BE2C (cell line): ENCODE results near the gene SYNGR3.
"Not testable (repeated sequence)": the region's sequence is repeated elsewhere in the genome, so short reads cannot be mapped to it uniquely, and the experiment has no call there.

Source experiments
- DNase-seq: peaks from one replicate; pipeline ENCODE4 v3.0.0-alpha.2; 2020
- H3K27me3 ChIP-seq: fragments of 250-450 bp; sonication (Bioruptor Pico); 2 replicates; pipeline ENCODE4 v1.5.1; 2020; ENCODE audit warnings: mild to moderate bottlenecking
- H3K36me3 ChIP-seq: fragments of 250-450 bp; sonication (Bioruptor Pico); 2 replicates; pipeline ENCODE4 v1.5.1; 2020; ENCODE audit warnings: mild to moderate bottlenecking
- H3K4me1 ChIP-seq: fragments of 250-450 bp; sonication (Bioruptor Pico); 2 replicates; pipeline ENCODE4 v1.5.1; 2020
- H3K4me3 ChIP-seq: 2 replicates; pipeline ENCODE4 v1.5.1; 2011; ENCODE audit warnings: low read depth, low read length
- H3K9me3 ChIP-seq: fragments of 250-450 bp; sonication (Bioruptor Pico); 2 replicates; pipeline ENCODE4 v1.5.1; 2020
- TF ChIP-seq, protein P1 (sequence below): IDR thresholded peaks from 2 replicates; pipeline ENCODE4 v1.5.1; 2012; ENCODE audit warnings: mild to moderate bottlenecking, low read depth, low read length

The SYNGR3 gene

DNA sequence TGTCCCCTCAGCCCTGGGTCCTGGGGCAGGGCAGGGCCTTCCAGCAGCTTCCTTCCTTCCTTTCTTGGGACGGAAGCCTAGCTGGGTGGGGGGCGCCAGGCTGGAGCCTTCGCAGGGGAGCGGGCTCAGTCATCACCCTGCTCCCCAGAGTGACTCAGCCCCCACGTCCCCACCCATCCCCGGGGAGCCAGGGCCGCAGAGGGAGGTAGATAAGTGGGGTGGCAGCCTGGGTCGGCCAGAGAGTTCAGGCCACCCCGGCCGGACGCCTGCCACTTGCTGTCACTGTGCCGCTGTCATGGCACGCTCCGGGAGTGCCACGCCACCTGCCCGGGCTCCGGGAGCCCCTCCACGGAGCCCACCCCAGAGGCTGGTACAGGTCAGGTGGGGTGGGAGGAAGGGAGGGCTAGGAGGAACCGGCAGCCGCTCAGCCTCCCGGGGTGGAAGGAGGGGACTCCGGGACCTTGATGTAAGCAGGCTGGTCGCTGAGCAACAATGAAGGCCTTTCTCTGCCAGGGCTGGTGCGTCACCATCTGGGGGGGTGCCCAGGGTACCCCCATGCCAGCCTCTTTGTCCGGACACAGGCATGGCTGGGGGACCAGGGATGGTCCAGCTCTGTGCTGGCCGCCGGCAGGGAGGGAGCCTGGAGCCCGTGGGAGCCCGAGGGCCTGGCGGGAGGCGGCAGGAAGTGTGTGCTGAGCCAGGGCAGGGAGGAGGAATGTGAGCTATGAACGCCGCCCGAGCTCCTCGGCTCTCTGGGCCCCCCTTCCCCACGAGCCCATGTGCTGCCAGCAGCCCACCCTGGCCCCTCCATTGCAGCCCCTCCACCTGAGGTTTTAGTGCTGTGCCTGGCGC, 43.5 kb downstream of the SYNGR3 start:
- no peaks in the 10 kb centered on the region for H3K9me3 ChIP-seq
- no peak overlapping the region for H3K4me3 ChIP-seq
- H3K27me3 ChIP-seq, result no peaks in the 10 kb centered on the region
- TF ChIP-seq, protein P1, sequence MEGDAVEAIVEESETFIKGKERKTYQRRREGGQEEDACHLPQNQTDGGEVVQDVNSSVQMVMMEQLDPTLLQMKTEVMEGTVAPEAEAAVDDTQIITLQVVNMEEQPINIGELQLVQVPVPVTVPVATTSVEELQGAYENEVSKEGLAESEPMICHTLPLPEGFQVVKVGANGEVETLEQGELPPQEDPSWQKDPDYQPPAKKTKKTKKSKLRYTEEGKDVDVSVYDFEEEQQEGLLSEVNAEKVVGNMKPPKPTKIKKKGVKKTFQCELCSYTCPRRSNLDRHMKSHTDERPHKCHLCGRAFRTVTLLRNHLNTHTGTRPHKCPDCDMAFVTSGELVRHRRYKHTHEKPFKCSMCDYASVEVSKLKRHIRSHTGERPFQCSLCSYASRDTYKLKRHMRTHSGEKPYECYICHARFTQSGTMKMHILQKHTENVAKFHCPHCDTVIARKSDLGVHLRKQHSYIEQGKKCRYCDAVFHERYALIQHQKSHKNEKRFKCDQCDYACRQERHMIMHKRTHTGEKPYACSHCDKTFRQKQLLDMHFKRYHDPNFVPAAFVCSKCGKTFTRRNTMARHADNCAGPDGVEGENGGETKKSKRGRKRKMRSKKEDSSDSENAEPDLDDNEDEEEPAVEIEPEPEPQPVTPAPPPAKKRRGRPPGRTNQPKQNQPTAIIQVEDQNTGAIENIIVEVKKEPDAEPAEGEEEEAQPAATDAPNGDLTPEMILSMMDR, result no peak
- H3K4me1 ChIP-seq, result peaks cover 17% of the 10 kb centered on the region
- no peak for DNase-seq
- H3K36me3 ChIP-seq, result no peaks in the 10 kb centered on the region

DNA sequence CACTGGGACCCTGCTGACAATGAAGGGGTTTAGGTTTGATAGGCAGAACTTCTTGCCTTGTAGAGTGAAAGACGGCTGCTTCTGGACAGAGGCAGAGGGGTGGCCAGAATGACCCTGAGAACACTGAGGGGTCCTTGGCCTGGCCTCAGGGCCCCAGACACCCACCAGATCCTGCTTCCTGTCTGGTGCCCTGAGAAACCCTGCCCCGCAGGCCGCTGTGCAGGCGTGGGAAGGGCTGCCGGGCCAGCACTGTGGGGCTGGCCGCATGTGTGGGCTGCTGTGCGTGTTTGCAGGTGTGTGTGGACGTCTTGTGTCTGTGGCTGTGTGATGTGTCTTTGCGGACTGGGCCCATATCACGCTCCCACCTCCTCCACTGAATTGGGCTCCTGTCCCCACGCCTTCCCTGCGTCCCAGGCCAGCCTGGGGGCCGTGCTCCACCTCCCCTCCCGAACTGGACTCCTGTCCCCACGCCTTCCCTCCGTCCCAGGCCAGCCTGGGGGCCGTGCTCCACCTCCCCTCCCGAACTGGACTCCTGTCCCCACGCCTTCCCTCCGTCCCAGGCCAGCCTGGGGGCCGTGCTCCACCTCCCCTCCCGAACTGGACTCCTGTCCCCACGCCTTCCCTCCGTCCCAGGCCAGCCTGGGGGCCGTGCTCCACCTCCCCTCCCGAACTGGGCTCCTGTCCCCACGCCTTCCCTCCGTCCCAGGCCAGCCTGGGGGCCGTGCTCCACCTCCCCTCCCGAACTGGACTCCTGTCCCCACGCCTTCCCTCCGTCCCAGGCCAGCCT, 44.3 kb downstream of the SYNGR3 start:
- peaks cover 24% of the 10 kb centered on the region for H3K4me1 ChIP-seq
- not testable (repeated sequence) for H3K36me3 ChIP-seq, H3K4me3 ChIP-seq, DNase-seq, H3K9me3 ChIP-seq, H3K27me3 ChIP-seq

DNA sequence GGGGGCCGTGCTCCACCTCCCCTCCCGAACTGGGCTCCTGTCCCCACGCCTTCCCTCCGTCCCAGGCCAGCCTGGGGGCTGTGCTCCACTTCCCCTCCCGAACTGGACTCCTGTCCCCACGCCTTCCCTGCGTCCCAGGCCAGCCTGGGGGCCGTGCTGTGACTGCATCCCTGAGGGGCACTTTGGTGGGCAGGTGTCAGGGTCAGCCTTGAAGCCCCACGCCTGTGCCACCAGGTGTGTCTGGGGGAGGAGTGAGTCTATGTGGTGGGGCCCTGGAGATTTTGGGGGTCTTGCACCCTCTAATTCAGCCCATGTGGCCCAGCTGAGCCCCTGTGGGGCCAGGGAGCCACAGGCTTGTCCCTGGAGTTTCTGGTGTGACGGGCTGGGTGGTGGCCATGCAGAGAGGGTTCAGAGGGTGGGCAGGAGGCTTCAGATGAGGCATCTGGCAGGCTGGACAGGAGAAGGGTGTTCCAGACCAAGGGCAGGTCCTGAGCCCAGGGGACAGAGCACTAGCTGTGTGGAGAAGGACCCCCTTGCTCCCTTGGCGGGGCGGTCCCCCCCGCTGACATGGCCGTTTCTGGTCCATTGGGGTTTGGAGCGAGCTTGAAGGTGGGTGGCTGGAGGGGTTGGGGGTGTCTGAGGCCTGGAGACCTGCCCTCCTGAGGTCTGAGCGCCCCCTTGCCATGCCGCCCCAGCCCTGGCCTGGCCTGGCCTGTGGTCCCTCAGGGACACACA, 45.1 kb downstream of the SYNGR3 start:
- H3K4me1 ChIP-seq, result peaks cover 32% of the 10 kb centered on the region
- TF ChIP-seq, protein P1, result no peak
- H3K4me3 ChIP-seq, result no peak overlapping the region
- H3K36me3 ChIP-seq, result no peaks in the 10 kb centered on the region
- H3K9me3 ChIP-seq, result no peaks in the 10 kb centered on the region
- no peak for DNase-seq
- no peaks in the 10 kb centered on the region for H3K27me3 ChIP-seq

DNA sequence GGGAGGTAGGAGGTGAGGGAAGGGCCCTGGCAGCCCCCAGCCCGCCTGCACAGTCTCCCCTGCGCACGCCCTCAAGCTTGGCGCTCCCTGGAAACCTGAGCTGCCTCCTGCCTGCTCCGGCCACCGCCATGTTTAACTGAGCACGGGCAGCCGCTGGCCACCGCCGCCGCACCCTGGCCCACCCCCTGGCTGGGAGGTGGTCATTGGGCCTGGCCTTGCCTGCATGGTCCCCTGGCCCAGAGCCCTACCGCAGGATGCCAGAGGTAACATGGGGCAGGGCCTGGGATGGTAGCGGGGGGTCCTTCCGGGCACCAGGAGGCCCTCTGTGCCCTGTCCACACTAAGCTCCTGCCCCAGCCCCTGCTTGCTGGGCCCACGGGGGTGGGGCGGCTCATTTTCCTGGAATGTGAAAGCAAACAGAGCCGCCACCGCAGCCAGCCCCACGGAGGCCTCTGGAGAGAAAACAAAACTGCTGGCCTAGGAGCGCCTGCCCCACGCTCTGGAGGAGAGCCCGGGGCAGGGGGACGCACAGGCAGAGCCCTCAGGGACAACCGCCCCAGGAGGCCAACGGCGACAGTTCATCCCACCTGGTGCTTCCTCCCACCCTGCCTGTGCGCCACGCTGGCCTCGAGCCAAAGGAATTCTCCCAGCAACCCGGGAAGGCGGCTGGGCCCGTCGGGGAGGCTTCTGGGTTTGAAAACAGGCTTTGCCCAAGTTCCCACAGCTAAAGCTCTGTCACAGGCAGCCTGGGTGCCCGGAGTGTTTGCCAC, 45.8 kb downstream of the SYNGR3 start:
- no peaks in the 10 kb centered on the region for H3K36me3 ChIP-seq
- H3K4me1 ChIP-seq, result peaks cover 39% of the 10 kb centered on the region
- H3K27me3 ChIP-seq, result no peaks in the 10 kb centered on the region
- TF ChIP-seq, protein P1, result no peak
- no peak overlapping the region for H3K4me3 ChIP-seq
- peak; percentile 77 for DNase-seq
- H3K9me3 ChIP-seq, result no peaks in the 10 kb centered on the region

DNA sequence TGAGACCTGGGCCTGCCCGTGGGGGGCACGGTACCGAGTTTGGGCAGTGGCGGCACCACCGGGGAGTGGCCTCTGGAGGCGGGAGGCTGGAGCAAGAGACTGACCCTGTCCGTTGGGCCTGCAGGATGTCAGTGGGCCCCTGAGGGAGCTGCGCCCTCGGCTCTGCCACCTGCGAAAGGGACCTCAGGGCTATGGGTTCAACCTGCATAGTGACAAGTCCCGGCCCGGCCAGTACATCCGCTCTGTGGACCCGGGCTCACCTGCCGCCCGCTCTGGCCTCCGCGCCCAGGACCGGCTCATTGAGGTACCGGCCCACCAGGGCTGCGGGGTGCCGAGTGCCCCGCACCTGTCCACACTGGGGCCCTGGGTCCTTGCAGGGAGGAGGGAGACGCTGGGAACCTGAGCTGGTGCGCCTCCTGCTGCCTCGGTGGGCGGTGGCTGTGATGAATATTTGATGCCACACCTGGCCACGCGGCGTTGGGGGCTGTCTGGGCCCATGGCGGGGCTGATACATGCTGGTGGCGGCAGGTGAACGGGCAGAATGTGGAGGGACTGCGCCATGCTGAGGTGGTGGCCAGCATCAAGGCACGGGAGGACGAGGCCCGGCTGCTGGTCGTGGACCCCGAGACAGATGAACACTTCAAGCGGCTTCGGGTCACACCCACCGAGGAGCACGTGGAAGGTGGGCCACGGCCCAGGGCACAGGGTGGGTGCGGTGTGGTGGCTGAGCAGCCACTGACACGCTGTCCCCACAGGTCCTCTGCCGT, 46.6 kb downstream of the SYNGR3 start:
- peaks cover 45% of the 10 kb centered on the region for H3K4me1 ChIP-seq
- H3K9me3 ChIP-seq, result no peaks in the 10 kb centered on the region
- no peaks in the 10 kb centered on the region for H3K27me3 ChIP-seq
- no peak for DNase-seq
- TF ChIP-seq, protein P1, result no peak
- H3K36me3 ChIP-seq, result no peaks in the 10 kb centered on the region
- H3K4me3 ChIP-seq, result no peak overlapping the region
